ENCODE results near the gene LRRC31.
A peak's percentile ranks its signal among the peaks of the same experiment; 100 is the strongest.

Gene LRRC31

DNA sequence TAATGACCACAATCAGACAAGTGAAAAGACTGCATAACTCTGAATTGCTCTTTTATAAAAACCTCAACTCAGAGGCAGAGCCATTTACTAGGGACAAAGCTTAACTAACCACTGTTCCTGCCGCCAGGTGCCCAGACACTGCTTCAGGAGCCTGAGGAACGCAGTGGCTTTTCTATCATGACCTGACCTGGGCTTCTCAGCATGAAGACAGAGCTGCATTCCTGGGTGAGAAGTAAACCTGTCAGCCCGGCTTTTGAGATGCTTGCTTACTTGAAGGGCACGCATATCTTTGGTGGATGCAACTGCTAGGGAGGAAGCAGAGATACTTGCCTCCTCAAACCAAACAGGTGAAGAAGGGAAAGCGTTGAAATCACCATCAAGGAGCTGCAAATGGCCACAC is 7.9 kb downstream of the LRRC31 start:
- no peak for DNase-seq

DNA sequence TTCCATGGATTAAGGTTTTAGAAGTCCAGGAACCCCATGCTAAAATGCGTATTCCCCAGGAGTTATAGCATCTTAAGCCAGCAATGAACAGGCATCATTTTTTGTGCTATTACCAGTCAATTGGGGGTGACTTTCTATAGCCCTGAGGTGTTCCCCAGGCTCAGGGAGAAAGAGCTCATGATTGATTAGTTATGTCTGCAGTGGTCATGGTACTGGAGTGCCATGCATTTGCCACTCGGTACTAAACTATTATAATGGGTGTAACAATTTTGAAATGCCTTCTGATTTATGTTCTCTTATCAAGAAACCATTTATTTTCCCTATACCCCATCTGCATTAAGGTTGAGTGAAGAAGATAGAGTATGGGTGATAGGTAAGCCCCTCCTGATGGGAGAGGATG is 11.9 kb downstream of the LRRC31 start:
- no peak for DNase-seq

DNA sequence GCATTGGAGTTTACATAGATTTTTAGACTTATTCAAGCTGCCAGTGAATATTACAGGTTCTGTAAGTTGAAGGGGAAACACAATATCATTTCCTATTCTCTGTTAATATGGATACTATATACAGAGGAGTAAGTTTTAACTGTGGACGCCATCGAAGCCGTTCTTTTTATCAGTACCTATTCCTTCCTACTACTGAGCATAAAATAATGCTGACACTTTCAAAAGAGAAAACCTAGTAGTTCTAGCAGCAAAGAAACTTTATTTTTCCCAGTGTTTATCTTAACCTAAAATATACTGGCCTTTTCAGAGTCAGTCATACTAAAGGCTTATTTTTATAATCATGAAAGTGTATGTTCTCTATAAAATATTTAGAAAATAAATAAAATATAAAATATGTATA is 14.2 kb downstream of the LRRC31 start:
- no peak for DNase-seq

DNA sequence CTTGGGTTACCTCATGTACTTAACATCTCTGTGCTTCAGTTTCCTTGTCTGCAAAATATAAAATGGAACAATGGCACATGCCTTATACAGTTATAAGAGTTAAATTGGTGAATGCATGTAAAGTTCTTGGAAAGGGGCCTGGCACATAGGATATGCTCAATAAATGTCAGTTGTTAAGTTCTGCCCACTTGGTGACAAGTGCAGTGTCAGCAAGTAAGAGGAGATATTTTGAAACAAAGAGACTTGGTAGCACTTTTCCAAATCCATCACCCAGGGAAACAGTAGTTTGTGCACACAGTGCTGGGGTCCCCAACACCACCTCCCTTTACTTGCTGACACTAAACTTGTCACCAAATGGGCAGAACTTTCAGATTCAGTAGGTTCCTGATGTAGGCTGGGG is 19.1 kb downstream of the LRRC31 start:
- no peak for DNase-seq

DNA sequence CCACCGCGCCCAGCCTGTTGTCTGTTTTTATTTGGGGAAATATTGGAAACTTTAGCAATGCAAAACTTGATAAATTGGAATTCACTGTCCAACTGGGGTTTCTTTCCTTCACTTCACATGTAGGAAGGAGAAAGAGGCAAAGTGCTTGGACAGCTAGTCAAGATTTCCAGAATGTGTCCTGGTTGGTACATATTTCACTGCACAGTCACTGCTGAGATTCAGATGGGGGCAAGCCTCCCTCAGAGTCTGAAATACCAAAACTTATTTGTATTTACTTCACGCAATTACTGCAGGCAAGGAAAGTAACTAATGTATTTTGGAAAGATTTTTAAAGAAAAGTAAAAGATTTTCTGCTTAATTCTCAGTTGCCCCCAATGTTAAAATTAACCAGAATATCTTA is 21.0 kb downstream of the LRRC31 start:
- DNase-seq, result no peak

DNA sequence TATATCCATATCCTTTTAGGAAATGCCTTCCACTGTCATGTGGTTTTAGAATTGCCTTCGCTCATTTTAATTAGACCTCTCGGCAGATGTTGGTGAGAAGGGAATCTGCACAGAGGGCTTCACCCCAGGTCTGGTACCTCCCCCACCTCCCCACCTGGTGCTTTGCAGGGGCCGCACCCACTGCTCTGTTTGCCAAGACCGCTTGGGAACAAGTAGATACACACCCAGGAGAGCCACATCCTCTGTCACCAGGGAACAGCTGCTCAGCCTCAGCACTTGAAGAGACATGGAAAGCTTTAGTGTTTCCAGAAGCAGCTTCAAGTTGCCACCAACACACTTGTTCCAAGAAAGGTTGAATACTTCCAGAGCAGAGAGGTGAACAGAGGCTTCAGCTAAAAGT is 21.8 kb downstream of the LRRC31 start:
- DNase-seq, result no peak

DNA sequence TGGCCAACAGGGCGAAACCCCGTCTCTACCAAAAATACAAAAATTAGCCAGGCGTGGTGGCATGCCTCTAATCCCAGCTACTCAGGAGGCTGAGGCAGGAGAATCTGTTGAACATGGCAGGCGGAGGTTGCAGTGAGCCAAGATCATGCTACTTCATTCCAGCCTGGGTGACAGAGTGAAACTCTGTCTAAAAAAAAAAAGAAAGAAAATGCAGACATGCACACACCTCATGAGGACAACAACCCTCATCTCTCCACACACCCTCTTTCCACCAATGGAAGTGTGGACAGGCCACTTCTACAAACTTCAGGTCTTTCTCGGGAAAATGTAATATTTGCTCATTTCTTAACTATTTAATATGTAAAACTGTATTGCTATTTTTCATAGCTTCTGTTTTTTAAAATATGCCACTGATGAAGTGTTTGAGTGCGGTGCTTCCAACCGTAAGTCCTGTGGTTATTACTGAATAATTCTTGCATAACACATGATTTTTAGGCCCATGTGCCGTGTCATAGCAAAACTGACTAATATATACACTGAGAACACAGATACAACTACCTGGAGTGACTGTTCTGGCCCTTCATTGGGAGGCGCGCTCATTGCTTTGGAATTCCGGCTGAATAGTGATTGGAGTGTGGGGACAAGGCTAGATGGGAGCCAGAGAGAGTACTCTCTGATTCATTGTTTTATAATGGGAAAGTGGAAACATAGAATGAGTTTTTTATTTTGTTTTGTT is 23.1 kb downstream of the LRRC31 start:
- no peak for DNase-seq

DNA sequence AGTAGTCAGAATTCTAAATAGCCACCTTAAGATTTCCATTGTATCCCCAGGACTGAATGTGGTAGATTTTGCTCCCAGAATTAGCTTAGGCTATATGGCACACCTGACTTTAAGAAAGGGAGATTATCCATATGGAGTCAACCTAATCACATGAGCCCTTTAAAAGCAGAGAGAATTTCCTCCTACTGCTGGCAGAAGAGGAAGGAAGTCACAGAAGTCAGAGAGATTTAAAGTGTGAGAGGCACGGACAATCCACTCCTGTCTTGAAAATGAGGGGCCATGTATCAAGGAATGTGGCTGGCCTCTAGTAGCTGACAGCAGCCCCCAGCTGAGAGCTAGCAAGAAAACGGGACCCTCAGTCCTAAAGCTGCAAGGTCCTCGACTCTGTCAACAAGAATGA is 26.8 kb downstream of the LRRC31 start:
- DNase-seq, result no peak

DNA sequence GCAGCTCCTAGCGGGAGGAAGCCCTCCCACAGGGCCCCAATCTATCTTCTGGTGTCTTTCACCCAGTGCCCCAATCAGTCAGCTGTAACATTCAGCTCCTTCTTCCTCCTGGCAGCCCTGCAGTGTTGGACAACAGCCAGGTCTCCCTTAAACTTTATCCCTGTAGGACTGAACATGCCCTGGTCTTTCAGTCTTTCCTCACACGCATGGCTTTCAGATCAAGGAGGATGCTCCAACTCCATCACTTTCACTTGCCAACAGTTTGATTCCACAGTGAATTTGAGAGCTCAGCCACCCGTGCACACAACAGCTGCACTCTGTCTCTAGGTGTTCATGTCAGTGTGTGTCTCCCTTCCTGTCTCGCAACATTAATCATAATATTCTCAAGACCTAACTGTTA is 28.6 kb downstream of the LRRC31 start:
- no peak for DNase-seq

DNA sequence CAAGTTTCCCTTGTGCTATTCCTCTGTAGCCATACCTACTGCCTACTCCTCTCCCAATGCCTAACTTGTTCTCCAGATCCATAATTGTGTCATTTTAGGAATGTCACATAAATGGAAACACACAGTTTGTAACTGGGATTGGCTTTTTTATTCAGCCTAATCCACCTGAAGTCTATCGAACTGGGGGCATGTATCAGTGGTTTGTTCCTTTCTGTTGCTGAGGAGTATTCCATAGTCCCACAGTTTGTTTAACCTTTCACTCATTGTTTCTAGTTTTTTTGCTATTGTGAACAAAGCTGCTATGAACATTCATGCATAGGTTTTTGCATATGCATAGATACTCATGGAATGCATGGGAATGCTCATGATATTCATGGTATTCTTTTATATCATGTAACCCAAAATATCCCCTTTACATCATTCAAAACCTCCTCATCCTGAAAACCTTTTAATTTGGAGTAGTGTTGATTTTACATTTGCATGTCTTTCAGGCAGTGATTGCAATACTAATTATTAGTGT is 31.2 kb downstream of the LRRC31 start:
- DNase-seq, result no peak

DNA sequence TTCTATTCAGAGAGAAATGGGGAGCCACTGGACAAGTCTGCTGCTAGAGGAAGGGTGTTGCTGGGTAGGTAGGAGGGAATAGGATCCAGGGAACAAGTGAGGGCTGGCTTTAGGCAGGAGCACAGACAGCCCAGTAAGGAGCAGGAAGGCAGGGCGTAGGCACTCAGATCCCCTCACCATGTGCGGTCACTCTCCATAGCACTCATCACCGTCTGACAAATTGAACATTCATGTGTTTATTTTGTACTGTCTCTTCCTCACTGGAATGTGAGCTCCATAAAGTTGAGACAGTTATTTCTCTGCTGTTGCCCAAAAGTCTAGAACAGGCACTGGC is 32.8 kb downstream of the LRRC31 start:
- no peak for DNase-seq

DNA sequence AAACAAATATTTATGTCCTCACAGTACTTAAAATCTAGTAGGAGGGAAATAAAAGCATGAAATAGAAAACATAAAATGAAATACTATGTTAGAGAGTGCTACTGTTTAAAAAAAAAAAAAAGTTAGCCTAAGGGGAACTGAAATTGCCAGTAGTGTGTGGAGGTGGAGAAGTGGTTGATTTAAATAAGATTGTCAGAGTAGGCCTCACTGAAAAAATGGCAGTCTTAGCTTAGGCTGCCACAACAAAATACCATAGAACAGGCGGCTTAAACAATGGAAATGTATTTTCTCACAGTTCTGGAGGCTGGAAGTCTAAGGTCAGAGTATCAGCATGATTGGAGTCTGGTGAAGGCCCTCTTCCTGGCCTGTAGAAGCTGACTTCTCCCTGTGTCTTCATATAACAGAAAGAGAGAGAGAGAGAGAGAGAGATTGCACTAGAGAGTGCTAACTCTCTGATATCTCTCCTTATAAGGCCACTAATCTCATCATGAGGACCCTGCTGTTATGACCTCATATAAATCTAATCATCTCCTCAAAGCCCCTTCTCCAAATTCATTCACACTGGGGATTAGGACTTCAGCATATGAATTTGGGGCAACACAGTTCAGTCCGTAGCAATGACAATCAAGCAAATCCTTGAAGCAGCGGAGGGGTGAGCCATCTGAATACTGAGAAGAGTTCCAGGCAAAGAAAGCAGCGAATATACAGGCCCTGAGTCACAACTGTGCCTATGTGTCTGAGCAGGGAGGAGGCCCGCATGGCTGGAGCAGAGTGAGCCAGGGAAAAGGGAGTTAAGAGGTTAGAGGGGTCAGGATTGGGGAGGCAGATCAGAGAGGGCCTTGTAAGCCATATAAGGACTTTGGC is 33.4 kb downstream of the LRRC31 start:
- DNase-seq, result no peak

DNA sequence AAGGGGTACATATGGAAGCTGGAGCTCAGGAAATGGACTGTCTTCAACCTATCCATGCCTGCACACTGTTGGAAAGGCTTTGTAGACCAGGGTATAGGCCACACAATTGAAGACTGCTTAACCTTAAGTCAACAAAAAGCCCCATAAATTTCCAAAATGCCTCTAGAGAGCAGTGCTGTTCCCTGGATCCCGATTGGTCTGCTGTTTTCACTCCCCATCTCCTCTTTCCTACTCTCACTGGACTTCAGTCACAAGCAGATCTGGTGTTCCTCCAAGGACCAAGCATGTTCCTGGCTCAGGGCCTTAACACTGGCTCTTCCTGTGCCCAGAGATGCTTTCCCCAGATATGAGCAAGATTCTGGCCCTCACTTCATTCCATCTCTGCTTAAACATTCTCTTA is 34.2 kb downstream of the LRRC31 start:
- no peak for DNase-seq

DNA sequence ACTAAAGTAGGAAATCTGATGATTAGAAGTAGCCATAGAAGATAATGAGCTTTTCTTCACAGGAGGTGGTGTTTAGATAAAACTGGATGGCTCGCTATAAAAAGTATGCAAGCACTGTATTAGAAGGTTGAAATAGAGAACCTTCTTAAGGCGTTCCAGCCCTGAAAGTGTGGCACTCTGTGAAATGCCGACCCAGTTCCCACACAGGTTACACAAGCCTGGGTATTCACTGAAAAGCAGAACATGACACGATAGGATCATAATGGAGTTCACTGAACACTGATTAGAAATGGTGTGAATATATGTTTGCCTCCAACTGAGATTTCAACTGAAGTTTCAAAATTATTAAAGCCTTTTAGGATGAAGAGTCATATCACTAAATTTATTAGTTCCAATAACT is 42.0 kb downstream of the LRRC31 start:
- no peak for DNase-seq

DNA sequence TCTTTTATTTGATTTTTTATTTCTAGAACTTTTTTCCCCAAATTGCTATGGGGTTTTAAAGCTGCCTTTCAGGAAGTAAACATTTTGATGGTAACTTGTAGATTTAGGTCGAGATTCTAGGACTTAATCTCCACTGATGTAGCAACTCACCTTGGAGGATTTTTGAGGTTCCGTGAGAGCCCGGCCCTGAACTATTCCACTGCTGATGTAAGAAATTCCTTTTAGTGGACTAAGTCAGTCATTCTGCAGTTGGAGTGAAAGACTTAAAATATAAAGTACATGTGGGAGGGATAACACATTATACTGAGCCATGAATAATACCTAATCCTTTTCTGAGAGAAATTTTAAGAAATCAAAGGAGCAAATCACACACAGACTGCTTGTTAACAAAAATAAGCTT is 44.4 kb downstream of the LRRC31 start:
- no peak for DNase-seq

DNA sequence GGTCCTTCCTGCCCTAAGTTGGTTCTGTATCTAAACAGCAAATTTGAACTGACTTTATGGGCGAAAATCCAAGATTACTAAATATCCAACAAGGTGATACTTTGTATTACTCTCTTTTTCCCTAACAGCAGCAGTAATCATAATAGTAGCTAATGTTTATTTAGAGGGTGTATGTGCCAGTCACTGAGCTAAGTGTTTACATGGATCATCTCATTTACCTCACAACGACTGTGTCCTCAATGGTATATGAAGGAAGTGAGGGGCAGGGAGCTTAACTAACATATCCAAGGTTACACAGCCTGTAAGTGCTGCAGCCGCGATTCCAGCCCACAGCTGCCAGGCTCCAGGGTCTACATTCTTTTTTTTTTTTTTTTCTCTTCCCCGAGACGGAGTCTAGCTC is 46.8 kb downstream of the LRRC31 start:
- DNase-seq, result no peak

DNA sequence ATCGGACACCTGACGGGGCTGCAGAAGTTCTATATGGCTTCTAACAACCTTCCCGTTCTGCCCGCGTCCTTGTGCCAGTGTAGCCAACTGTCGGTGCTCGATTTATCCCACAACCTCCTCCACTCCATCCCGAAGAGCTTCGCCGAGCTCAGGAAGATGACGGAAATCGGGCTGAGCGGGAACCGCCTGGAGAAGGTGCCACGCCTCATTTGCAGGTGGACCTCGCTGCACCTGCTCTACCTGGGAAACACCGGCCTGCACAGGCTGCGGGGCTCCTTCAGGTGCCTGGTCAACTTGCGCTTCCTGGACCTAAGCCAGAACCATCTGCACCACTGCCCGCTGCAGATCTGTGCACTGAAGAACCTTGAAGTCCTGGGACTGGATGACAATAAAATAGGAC is 47.2 kb downstream of the LRRC31 start:
- no peak for DNase-seq

DNA sequence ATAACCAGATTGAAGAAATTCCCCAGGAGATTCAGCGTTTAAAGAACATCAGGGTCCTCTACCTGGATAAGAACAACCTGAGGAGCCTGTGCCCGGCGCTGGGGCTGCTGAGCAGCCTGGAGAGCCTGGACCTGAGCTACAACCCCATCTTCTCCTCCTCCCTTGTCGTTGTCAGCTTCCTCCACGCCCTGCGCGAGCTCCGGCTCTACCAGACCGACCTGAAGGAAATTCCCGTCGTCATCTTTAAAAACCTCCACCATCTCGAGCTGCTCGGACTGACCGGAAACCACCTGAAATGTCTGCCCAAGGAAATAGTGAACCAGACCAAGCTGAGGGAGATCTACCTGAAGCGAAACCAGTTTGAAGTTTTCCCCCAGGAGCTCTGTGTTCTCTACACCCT is 47.6 kb downstream of the LRRC31 start:
- DNase-seq, result no peak

DNA sequence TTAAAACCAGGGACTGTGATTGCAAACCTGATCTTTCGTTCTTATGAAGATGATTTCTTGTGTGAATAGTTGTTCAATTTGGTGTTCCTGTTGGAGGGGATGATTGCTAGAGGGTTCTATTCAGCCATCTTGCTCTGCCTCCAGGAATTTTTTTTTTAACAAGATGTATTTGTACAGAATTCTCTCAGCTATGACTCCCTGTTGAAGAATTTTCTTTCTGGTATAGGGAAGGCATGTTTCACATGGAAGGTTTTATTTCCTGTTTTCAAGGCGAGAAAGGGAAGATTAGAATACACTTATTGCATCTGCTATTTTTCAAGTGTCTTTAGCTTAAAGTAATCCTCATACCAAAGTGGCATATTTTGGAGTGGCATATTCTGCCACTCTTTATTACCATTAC is 51.4 kb downstream of the LRRC31 start:
- no peak for DNase-seq

DNA sequence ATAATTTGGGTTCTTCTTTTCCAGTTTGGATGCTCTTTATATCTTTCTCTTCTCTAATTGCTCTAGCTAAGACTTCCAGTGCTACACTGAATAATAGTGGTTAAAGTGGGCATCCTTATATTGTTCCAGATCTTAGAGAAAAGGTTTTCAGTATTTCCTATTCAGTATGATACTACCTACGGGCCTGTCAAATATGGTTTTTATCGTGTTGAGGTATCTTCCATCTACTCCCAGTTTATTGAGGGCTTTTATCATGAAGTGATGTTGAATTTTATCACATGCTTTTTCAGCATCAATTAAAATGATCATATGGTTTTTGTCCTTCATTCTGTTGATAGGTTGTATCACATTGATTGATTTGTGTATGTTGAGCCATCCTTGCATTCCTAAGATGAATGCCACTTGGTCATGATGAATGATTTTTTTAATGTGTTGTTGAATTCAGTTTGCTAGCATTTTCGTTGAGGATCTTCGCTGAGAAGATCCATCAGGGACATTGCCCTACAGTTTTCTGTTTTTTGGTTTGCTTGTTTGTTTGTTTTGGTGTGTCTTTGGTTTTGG is 54.1 kb downstream of the LRRC31 start:
- no peak for DNase-seq

DNA sequence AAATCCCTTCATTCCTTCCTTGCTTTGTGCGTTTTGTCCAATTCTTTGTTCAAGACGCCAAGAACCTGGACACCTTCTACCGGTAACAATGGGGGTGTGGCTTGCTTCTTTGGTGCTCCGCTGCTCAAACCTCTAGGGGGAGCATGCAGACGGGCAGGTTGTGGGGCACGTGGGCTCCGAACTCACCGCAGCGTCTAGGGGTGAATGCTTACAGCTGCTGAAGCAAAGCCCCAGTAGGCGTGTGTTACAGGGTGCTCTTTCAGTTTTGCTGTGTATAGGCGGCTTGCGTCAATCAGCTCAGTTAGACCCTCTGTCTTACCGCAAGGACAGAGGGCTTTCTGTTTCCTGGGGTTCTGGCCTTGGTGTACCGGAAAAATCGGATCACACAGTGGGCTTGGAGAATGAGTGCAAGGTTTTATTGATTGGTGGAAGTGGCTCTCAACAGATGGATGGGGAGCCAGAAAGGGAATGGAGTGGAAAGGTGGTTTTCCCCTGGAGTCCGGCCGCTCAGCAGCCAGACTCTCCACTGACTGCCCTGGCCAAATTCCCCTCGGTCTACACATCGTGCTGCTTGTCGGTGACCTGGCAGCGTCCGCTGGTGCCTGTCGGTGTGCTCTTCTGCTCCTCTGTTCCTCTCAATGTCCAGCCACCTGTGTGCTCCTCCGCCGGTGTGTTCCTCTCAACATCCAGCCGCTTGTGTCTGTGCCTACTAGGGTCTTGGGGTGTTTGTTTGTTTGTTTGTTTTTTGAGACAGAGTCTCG is 55.8 kb downstream of the LRRC31 start:
- peak; percentile 76 for DNase-seq

DNA sequence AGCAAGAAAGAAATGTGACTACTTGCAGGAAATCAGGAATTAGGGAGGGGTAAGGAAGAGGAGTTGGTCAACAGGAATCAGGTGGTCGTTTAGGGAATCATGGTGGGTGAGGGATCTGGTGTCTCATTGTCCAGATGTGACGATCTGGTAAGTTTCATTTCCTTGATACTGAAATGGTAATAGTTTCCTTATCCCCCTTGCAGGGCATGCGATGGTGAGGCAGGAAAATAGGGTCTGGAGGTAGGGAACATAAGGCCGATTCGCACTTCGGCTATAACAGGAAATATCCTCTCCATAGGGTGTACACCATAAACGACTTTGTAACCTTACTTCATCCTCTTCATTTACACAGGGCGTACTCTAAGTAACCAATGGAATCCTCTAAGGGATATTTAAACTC is 56.5 kb downstream of the LRRC31 start:
- no peak for DNase-seq
